NCI-H2196 (cell line): ENCODE data around the gene SAMD13.

ENCODE experiments used
- DNase-seq: peaks from one replicate; lab custom pipeline; 2025; ENCODE audit not compliant: unreplicated experiment; lab: John Stamatoyannopoulos, UW

Gene SAMD13

DNA sequence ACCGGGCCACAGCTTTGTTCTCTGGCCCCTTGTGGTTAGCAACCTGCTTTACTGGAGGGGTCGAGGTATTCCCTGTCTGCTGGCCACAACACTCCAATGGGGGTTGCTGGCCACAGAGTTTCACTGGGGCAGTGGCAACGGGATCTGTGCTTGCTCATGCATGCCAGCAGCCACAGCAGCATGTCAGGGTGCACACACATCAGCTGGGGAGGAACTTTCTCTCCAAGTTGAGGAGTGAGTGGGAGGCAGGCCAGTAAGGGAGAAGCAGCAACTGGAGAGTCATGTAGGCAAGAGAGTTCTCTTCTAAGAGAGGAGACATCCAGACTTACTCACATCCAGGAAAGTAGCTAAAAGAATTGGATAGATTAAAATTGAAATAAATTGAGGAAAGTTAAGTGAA, 38.0 kb downstream of the SAMD13 start:
- no peak for DNase-seq

DNA sequence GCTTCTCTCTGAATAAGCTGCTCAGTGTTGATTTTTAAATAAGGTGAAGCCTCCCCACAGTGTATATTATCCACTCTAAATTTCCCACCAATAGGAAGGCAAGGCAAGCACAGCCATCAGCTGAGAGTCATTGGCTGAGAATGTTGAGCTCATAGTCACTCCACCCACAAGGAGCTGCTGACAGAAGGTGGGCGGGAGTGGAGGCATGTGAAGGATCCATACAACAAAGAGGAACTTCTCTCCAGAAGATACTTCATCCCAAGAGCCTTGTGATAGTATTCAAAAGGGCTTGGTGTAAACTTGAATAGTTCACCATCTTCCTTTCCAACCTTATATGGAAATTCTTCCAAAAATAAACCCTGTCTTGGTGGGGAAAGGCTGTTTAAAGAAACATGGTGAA, 42.8 kb downstream of the SAMD13 start:
- no peak for DNase-seq

DNA sequence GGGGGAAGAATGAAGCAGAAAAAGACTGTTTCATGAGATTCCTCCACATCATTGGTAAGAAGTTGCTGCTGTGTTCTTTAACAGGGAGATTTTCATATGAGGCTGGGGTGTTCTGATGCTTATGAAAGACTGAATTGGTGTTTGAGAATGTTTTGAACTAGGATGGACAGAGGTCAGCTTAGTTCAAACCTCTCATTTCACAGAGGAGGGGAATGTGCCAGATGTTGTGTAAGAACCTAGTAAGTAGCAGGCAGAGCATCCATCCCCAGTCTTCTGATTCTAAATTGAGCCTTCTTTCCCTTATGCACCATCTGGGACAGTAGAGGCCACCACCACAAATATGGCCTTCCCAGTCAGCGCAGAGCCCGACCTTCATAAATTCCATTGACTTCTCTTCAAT, 43.7 kb downstream of the SAMD13 start:
- no peak for DNase-seq

DNA sequence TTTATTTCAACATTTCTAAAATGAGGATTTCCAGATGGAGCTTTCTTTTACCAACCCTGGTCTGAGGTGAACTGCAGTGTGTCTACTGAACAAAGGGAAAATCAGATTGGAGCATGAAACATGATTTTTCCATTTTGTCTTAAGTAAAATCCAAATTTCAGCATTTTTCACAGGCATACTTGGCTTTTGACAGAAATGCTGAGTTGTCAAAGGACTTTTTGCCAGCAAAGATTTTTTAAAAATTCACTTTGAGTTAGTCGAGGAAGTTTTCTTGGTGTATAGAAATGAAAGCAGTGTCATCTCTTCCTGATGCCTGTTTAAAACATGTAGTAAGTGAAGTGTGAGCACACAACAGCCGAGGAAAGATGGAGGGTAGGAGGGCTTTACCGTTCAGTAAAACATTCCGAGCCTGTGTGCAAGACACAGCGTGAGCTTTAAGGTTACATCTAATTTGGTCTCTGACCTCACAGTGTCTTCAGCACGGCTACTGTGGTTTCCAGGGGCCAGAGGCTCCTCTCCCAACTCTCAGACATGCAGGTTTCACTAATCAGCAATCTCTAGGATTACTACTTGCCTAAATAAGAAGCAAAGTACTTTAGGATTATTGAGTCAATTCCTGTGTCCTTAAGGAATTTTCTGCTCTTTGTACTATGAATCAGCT, 45.9 kb downstream of the SAMD13 start:
- no peak for DNase-seq

DNA sequence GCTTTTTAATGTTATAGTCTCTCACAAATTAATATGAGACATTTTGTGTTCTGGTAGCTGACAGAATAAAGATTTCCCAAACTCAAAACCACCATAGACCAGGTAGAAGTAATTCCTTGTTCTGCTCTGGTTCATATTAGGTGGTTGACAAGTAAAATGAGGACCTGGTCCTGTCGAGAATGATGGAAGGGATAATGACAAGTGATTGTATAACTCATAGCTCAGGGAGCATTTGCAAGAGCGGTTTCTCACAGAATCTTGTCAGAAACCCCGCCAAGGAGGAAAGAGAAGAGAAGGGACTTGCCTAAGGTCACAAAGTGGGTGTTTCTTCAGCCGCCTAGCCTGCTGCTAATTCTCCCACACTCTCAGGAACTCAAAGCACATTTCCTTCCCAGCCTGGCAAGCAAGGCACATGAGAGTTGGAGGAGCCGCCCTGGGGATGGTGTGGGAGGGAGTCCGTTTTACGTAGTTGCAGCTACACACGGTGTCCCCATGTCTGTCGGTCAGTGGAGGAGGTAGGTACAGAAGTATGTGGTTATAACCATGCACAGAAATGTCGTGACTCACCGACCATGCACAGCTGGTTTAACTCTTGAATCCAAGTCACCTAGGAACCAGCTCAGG, 46.5 kb downstream of the SAMD13 start:
- no peak for DNase-seq

DNA sequence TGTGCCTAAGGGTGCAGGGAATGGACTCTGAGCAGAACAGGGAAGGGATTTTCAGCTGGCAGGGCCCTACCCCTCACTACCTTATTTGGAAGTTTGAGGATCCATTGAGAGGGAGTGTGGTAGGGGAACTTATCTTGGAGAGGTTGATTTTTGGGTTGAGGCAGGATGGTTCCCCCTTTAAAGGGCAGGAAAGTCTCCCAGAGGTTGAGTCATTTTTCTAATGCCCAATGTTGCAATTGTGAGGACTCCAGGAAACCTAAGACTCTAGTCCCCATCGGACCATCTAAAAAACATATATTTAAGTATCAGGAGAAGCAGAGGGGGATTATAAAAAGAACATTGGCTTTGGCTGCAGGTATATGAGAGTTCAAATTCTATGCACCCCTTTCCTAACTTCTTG, 47.3 kb downstream of the SAMD13 start:
- no peak for DNase-seq

DNA sequence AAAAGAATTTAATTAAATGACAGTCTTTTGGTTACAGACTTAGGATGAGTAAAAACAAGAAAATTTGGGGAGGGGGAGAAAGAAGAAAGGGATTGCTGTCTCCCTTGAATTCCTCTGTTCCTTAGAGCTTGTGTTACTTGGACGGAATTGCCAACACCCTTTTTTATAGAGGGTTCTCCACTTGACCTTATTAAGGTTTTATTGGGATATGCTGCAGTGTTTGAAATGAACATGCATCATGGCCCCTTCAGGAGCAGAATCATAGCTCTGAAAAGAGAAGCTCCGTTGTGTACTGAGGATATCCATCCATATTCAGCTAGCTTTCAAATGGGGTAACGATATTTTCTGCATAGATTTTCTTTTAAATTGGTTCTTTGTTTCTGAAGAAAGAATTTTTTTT, 48.6 kb downstream of the SAMD13 start:
- DNase-seq = no peak

DNA sequence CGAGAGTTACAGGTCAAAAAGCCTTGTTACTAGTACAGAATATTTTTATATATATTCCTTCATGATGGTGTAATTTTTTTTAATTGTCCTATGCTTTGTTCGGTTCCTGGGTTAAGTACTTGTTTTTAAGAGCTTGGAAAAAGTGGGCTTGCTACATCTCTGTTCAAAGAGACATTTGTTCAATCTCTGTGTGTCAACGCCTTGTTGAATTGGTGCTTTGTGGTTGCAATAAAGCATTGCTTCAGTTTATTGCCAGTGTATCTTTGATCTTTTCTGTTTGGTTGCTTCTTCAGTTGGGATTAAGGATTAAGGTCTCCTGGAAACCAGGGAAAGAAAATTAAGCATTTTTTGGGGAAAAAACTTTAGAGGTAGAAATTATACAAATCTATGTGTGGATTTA, 49.0 kb downstream of the SAMD13 start:
- no peak for DNase-seq

DNA sequence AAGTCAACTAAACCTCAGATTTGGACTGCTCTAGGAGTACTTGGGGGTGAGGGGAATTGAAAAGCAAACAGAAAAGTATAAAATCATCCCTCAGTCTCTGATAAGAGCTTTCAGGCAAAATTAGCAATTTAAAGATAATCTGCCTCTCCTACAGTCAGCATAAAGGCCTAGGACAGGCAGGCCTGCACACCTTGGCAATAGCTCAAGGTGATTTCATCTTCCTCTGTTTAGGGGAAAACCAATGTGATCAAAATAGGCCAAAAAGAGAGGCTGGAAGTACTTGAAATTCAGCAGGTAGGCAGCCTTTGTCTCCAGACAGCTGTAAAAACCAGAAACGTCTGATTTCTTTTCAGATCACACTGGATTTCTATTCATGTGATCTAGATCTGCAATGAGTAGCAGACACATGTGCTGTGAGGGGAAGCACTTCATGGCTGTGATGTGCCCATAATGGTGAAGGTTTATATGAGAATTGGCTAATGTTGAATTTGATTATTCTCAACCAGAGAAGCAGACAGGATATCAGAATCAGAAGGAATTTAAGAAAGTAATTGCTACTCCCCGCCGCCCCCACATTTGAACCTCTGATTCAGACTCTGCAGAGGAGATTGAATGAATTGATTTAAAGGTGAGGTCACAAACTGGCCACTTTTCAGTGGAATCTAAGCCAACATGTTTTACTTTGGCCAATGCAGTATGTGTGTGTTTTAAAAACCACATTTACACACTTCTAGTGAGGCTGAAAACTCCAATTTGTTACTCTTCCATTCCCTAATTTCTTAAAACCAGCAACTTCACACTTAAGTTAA, 51.0 kb downstream of the SAMD13 start:
- no peak for DNase-seq

DNA sequence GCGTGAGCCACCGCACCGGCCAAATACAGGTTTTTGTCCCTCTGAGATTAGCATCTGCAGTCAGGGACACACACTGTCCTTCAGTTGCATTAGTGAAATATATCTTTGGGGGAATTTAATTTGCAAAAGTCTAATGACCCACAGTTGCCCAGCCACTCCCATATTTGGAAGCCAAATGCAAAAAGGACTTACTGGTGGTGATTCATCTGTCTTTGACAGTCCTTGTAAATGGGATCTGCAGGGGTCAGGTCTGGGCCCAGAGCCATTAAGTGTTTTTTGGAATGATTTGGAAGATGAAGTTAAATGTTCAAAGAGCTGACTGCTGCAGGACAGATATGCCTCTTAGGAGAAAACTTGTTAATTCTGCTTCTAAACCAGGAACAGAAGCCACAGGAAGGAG, 52.2 kb downstream of the SAMD13 start:
- no peak for DNase-seq

DNA sequence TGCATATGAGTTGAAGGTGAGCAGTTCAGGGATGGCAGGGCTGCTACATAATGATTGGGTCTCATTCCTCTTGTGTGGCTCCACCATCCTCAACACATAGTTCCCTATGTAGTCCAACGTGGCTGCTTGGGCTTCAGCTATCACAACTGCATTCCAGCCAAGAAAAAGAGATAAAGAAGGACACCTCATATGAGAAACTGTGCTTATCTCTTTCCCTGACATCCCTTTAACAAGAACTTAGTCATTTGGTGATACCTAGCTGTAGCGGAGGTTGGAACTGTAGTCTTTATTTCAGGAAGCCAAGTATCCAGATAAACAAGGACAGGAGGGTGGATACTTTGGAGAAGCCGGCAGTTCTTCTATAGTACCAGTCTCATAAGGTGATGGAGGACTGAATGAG, 54.0 kb downstream of the SAMD13 start:
- no peak for DNase-seq

DNA sequence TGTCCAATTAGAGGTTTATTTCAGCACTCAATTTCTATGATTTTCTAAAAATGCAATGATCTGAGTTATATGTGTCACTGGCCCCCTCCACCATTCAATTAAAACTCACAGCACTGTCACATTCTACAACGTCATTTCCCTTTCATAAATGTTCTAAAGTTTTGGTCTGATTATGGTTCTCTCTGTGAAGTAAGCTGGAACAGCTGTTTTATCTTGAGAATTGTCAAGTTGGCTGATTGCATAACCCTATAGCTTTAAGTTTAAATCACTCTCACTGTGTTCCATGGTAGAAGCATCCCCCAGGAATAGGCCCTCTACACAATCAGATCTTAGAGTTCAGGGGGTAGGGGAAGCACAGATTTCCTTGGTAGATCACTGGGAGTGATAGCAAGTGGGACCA, 55.4 kb downstream of the SAMD13 start:
- no peak for DNase-seq

DNA sequence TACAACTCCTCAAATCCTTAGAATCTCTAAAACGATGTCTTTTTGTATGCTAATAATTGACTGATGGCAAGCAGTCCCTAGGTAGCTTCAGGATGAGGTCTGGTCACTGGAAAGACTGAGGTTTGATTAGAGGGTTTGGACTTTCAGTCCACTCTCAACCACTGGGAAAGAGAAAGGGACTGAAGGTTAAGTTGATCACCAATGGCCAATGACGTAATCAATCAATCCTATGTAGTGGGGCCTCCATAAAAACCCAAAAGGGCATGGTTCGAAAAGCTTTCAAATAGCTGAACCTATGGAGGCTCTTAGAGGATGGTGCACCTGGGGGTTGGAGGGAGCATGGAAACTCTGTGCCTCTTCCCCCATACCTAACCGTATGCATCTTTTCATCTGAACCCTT, 57.2 kb downstream of the SAMD13 start:
- DNase-seq = no peak

DNA sequence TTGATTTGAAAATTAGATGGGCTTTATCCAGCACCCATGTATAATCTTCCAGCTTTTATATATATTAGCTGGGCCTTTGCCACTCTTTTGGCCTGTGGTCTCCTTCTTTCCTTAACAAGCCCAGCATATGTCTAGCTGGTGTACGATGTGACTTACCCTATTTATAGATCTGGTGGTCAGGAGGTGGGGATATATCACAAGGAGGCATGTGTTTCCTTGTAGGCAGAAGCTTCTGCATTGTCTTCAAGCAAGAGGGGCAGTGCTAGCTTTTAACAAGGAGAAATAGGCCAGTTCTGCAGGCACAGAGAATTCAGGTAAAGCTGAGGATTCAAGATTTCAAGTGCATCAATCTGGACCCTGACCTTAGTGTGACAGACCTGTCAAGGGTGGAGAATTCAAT, 58.8 kb downstream of the SAMD13 start:
- no peak for DNase-seq

DNA sequence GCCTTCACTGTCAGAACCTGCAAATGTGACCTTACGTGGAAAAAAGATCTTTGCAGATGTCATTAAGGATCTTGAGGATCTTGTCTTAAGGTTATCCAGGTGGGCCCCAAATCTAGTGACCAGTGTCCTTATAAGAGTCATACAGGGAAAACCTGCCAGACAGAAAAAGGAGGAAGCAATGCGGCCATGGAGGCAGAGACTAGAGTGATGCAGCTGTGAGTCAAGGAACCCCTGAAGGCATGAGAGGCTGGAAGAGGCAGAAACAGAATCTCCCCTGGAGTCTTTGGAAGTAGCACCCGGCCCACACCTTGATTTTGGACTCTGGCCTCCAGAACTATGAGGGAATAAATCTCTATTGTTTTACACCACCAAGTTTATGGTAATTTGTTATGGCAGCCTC, 60.3 kb downstream of the SAMD13 start:
- no peak for DNase-seq

DNA sequence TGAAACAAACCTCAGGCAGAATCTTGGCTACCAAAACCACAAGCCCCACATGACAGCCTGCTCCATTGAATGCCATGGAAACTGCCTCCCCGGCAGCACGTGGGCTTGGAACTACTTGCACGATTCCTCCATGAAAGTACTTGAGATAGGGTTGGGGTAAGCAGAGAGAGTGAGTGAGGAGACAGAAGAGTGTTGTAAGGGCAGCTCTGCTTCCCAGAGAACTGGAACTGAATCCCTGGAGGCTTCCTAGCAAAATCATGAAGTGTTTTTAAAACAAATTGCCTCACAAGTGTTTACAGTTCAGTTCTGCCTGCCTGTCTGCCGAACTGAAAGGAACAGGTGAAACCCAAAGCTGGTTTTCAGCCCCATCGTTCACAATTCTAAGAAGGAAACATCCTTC, 61.5 kb downstream of the SAMD13 start:
- peak; percentile 40 for DNase-seq

DNA sequence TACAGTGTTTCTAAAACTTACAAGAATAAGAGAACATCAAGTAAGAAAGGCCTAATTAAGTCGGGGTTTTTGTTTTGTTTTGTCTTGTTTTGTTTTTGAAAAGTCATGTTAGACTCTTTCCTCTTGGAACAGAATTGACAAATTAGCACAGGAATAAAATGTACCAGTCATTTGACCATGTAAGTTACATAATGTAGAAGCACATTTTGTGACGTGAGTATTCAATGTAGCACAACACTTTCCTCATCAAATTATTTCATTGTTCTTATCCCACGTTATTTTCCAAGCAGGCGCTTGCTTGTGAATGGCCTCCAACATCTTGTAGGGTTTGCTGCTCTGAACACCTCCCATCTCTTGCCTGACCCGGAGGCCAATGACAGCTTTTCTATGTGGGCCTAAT, 62.1 kb downstream of the SAMD13 start:
- DNase-seq = no peak

DNA sequence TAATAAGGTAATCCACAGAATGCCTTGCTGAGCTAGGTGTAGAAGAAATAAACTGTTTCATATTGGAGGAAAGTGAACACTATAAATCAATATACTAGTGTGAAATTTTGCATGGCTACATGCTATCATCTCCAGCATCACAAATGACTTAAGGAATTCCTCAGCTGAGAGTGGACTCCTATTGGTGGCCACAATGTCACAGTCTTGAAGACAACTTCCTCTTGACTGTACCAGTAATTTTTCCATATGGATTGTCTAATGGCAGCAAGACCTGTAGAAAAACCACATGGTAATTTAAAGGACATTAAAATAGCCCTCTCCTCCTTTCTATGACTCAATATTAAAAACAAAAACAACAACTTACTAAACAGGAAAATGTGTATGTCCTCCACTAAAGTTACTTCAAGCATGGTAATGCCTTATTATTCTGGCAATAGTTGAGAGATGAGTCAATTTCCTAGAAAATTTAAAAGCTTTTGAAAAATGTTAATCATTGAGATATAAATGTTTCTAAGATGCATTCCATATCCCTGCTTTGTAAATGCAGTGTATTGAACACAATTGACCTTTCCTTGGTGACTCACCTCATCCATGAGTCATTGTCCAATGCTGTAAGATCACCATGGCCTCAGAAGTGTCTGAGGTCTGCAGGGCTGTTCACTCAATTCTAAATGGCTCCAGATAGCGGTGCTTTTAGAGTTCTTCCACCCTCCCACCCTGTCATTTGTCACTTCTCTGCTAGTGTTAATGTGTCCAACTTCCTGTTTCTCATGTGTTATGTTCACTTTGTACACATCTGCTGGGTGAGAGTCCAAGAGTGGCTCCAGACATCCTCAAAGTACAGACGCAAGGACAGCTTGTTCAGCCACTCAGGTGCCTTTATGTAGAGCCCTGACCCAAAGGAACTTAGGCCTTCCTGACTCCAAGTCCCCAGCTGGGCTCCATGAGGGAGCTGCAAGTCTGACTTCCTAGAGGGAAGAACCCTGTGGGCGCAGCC, 64.0 kb downstream of the SAMD13 start:
- no peak for DNase-seq

DNA sequence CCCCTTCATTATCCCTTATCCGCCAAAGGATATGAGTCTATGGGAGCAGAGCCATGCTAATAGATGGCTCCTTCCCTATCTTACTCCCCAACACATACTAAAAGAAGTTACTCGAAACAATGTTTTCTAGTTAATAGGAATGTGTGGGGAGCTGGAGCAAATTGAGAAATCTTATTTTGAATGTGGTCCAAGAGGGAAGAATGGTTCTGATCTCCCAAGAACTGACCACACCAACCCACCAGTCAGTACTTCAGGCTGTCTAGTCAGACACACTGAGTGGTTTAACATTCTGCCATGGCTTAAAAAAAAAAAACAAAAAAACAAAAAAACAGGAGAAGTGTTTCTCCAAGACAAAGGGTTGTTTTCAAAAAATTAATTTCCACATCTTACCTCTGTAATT, 65.3 kb downstream of the SAMD13 start:
- DNase-seq = no peak

DNA sequence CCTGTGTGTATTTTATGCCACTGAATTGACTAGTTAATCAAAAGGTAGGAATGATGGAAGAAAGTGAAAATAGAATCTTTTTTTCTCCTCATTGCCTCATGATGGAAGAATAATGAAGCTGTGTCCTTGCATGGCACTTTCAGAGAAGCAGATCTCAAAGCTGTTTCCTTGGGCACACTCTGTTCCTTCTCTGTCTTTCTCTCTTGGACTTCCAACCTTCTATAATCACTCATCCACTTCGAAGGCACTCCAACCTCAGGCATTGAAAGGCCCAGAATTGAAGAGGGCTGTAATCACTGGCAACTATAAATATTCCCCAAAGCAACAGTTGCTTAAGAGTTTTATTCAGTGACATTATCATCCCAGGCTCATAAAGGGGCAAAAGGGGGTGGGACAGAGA, 65.7 kb downstream of the SAMD13 start:
- no peak for DNase-seq

DNA sequence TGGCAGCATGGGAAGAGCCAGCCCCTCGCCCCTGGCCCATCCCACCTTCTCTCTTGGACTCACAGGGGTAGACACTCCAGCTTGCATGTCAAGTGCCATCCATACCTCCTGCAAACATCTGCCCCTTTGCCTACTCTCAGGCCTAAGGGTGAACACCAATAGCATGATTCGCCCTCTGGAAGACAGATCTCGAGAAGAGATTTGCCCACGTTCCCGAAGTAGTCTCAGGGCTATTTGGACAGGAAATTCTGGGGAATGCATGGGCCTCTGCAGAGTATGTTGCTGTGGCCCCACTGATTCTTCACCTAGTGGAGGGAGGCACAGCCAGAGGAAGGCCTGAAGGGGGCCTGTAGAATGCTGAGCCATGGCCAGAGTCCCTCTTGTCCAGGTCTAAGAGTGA, 66.9 kb downstream of the SAMD13 start:
- no peak for DNase-seq
